GM04503 (cell line): ENCODE results near the gene PIK3R5.

Experiments
- DNase-seq: peaks from one replicate; pipeline ENCODE4 v3.0.0-alpha.2; 2012; ENCODE audit warnings: low read depth

PIK3R5 gene

GRCh38 chr17:8829036-8829941 lies 136.2 kb downstream of the PIK3R5 start:
- no peak for DNase-seq
